ENCODE measurements around the gene KIAA0753.

GRCh38 chr17:6686026-6686425 lies 45.5 kb upstream of the KIAA0753 start:
- TF ChIP-seq, protein P1, sequence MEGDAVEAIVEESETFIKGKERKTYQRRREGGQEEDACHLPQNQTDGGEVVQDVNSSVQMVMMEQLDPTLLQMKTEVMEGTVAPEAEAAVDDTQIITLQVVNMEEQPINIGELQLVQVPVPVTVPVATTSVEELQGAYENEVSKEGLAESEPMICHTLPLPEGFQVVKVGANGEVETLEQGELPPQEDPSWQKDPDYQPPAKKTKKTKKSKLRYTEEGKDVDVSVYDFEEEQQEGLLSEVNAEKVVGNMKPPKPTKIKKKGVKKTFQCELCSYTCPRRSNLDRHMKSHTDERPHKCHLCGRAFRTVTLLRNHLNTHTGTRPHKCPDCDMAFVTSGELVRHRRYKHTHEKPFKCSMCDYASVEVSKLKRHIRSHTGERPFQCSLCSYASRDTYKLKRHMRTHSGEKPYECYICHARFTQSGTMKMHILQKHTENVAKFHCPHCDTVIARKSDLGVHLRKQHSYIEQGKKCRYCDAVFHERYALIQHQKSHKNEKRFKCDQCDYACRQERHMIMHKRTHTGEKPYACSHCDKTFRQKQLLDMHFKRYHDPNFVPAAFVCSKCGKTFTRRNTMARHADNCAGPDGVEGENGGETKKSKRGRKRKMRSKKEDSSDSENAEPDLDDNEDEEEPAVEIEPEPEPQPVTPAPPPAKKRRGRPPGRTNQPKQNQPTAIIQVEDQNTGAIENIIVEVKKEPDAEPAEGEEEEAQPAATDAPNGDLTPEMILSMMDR (IDR thresholded peaks at IDR 0.05) = no peak
- TF ChIP-seq POLR2A (IDR thresholded peaks at IDR 0.05) (no peak), EP300 (IDR thresholded peaks at IDR 0.05) (no peak)
